GM21723 (cell line): ENCODE results near the gene DNAH6.

Experiments used
- ATAC-seq: cut with Tn5 transposase; IDR thresholded peaks from one replicate; pipeline ENCODE4 v1.9.1; 2021; ENCODE audit warnings: mild to moderate bottlenecking, moderate library complexity; ENCODE audit not compliant: unreplicated experiment

Gene DNAH6

DNA sequence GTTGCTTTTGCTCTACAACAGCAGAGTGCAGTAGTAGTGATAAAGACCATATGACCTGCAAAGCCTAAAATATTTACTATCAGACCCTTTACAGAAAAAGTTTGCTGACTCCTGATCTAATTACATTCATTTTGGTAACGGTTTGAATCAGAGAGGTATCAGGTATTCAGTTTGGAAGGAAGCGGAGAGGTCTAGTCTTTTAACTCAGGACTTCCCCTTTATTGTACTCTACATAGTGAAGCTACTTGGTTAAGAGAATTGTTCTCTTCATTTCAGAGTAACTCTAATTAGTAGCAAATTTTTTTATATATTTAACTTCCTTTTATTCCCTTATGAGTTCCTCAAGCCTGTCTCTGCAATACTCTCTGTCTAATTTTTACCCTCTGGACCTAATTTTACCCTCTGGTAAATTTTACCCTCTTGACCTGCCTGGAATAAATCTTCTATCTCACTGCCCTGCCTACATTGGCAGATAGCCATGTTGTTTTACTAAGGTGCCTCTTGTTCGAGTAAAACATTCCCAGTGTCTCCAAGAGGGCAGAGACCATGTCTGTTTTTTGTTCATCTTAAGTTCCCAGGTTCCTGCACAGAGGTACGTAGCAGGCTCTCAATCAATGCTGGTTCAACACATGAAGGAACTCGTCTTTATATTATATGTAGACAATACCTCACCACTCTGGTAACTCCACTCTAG, 170.6 kb downstream of the DNAH6 start:
- no peak for ATAC-seq

- ATAC-seq, result no peak
Observed at GRCh38 chr2:84687498-84688149, 171.3 kb downstream of the DNAH6 start.

DNA sequence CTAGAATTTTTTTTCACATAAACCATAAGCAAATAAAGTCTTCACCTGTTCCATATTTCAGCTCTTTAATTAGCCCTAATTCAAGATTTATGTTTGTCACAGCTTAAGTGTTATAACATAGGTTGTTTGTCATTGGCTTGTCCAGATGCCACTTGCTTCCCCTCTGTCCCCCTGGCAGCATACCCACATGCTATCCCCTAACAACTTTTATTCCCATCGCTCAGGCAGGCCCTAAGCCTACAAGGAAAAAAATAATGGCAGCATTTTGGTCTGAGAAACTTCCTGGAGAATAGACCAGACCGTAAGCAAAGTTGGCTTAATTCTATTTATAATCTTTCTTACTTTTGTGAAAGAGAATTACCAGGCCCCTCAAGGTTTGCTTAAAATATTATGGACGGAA, 173.9 kb downstream of the DNAH6 start:
- ATAC-seq, result no peak

DNA sequence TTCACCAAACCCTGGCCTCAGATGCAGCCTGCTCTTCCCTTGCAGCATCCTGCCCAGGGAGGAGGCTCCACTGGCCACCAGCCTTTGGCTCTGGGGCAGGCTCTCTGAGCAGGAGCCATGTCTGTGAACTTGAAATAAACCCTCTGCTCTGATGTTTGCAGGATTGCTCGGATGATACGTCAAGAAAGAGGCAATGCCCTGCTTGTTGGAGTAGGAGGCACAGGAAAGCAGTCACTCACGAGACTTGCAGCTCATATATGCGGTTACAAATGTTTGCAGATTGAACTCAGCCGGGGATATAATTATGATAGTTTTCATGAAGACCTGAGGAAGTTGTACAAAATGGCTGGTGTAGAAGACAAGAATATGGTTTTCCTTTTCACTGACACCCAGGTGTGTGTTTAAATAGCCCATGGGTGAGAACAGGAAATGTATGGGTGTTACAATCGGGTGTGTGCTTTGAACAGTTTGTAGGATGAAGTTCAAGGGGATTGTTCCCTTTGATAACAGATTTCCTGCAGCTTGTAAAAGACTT, 177.9 kb downstream of the DNAH6 start:
- ATAC-seq, result no peak

DNA sequence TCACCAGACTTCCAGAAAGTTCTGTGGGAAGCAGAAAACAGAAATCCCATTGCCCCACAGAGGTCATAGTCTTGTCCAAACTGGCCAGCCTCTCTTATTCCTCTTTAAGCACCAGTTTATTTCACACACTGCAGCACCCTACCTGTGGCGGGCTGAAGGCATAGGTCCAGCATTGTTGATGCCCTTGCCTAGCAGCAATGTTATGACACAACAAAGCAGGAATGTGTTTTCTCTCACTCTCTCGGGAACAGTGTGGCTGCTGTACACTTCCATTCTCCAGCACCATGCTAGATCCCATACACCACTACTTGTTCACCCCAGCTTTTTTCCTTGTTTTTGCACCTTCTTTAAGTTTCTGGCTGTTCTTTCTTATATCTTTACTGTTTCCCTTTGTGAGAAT, 181.6 kb downstream of the DNAH6 start:
- ATAC-seq, result no peak

DNA sequence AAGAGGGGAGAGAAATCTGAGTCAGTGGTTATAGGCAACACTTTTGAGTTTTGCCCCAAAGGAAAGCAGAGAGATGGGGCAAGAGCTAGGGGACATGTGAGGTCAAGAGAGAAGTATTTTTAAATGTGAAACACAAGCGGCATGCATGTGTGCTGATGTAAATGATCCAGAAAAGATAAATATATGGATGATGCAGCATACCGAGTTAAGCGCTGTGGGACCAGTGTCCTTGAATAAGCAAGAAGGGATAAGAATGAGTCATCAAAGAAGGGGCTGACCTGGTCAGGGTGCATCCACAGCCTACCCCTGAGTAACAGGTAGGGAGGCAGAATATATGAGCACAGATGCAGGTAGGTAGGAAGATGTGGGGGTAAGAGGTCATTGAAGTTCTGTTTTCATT, 183.7 kb downstream of the DNAH6 start:
- ATAC-seq, result no peak

- no peak for ATAC-seq
Observed at GRCh38 chr2:84701880-84702279, 185.6 kb downstream of the DNAH6 start.

DNA sequence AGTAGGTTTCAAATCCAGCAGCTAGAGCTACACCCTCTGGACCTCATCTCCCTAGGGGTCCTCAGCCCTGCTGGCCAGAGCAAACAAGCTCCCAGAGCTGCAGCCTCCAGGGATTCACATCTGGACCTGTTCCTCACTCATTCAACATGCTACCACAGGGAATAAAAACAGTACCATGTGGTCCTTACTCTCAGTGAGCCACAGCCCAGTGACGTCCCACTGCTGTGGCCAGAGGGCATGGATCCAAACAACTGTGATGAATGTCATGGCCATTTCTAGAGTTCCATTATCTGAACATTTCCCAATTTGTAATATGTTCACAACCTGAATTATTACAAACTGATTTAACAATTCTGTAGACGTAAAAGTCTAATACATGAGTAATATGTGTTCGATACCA, 186.6 kb downstream of the DNAH6 start:
- ATAC-seq, result no peak

DNA sequence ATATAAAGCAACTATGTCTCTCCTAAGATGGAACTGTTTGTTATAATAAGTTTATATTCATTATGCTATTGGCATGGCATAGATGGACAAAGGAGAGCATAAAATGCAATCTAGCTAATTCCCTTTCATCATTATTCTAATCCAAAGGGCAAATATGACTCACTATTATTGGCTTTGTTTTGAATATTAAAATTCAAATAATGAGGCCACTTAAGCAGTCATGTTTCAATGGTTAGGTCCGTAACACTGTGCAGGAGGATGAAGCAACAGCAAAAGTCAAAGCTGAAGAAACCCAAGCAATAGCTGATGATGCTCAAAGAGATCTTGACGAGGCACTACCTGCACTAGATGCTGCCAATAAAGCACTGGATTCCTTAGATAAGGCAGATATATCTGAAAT, 187.5 kb downstream of the DNAH6 start:
- ATAC-seq, result no peak

DNA sequence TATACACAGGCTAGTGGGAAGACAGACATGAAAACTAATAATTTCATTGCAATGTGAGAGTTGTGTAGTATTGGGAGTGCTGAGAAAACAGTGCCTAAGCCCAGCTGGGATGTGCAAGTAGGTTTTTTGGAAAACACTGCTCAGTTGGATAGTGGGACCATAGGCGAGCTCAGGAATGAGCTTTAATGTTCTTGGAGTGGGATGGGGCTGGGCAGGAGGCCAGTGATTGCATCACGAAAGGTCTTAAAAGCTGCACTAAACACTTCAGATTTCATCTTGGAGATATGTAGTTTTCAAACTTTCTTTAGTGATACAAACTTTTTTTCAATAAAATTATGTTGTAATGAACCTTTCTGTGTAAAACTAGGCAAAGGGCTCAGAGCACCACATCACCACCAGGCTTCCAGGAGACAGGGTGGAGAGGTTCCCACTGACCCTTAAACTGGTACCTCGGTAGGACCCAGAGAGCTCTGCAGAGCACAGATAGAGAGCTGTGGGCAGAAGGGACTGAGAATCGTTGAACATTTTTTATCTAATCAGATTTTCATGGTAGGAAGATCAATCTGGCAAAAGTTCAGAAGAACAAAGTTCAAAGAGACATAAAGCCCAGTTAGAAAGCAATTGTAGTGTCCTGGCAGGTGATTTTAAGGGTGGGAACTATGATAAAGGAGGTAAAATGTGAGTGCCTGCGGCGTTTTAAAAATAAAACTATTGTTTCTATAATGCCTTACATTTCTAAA, 188.4 kb downstream of the DNAH6 start:
- ATAC-seq, result no peak

- no peak for ATAC-seq
Observed at GRCh38 chr2:84705858-84706257, 189.6 kb downstream of the DNAH6 start.

DNA sequence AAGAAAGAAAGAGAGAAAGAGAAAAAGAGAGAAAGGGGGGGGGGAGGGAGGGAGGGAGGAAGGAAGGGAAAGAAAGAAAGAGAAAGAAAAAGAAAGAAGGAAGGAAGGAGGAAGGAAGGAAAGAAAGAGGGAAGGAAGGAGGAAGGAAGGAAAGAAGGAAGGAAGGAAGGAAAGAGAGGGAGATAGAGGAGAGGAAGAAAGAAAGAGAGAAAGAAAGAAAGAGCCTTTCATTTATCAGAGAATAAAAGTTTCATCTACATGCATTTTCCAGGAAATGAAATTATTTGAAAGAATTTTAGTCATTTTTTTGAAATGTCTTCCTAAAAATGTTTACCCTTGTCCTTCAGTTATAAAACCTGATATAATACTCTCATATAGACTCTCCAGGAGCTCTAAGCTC, 192.1 kb downstream of the DNAH6 start:
- ATAC-seq, result no peak

DNA sequence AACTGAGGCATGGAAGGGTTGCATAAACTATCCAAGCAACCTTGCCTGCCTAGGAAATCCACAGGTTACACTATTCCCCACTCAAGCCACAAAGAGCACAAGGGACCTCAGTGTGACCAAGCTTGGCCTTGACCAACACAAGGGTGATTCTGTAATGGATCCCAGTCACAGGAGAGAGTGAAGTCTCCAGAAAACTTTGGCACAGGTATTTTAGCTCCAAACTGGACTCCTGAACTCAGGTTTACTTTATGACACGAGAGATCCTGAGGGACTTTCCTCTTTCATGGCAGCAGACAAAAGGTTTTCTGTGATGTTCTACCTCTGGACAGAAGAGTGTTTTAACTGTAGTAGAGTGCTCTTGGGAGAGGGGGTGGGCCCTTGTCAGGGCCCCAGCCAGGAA, 195.4 kb downstream of the DNAH6 start:
- no peak for ATAC-seq

DNA sequence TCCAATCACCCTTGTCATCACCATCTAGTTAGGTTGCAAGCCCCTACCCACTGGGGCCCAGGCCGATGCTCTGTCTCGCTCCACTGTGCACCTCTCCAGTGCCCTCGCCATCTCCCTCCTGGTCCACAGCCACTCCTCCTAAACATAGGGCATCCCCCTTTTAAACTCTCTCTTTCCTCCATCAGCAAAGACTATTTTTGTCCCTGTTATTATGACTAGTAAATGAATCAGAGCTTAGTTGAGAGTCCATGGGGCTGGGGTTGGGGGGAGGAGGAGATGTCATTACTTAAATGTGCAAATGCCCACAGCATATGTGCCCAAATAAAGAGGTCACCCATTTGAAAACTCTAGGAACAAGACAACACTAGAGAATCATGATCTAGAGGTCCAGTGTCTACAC, 197.1 kb downstream of the DNAH6 start:
- no peak for ATAC-seq

- no peak for ATAC-seq
Observed at GRCh38 chr2:84716564-84716963, 200.3 kb downstream of the DNAH6 start.

GRCh38 chr2:84717302-84717701, 201.0 kb downstream of the DNAH6 start:
- no peak for ATAC-seq

DNA sequence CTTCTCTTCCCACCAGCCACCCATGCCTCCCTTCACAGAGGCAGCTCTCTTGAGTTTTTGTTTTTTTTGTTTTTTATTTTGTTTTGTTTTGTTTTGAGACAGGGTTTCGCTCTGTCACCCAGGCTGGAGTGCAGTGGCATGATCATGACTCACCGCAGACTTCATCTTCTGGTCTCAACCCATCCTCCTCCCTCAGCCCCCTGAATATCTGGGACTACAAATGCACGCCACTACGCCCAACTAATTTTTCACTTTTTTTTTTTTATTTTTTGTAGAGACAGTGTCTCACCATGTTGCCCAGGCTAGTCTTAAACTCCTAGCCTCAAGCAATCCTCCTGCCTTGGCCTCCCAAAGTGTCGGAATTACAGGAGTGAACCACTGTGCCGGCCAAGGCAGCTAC, 203.1 kb downstream of the DNAH6 start:
- no peak for ATAC-seq

- no peak for ATAC-seq
Observed at GRCh38 chr2:84723831-84724230, 207.5 kb downstream of the DNAH6 start.

DNA sequence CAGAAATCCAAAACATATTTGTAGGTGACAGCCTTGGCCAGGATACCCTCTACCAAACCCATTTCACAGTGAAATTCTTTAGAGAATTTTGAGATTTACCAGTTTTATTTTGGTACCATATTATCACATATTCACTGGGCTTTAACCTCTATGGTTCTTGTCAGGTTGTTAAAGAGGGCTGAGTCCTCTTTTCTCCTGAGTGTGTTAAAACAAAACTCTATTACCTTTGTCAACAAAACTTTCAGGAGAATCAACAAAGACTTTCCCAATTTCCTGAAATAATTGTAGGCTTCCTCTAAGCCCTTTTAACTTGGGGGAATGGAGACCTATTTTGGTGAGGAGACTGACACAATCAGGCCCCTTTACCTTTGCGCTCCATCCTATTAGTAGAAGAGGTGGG, 209.4 kb downstream of the DNAH6 start:
- no peak for ATAC-seq

GRCh38 chr2:84727315-84727714, 211.0 kb downstream of the DNAH6 start:
- ATAC-seq, result no peak

- ATAC-seq, result no peak
Observed at GRCh38 chr2:84729224-84729623, 212.9 kb downstream of the DNAH6 start.

DNA sequence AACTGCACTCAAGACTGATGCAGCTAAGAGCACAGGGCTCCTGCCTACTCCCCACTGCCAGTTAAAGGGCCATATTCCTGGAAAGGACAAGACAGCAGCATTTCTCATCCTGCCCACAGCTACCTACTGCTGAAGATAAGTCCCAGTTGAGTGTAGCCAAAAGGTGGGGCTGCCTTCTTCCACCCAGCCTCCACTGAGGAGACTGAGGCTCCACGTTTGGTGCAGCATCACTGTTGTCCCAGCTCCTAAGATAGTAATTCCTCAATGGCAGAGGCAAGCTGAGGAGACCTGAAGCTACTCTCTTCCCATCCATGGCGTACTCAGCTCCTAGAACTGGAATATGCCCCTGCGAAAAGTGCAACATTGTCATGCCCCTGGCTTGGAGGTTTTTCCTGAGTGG, 214.9 kb downstream of the DNAH6 start:
- no peak for ATAC-seq
